SH-SY5Y (cell line): ENCODE data around the gene TYSND1.

Source experiments
- GATA2 ChIP-seq: IDR thresholded peaks from 2 replicates; pipeline ENCODE4 v1.6.1; 2011; ENCODE audit warnings: mild to moderate bottlenecking, low read depth, low read length
- GATA3 ChIP-seq: IDR thresholded peaks from 2 replicates; pipeline ENCODE4 v1.6.1; 2011; ENCODE audit warnings: low read depth, mild to moderate bottlenecking, low read length, moderate library complexity

GRCh38 chr10:70155255-70155838, 8.8 kb upstream of the TYSND1 start:
- TF ChIP-seq GATA3 (no peak), GATA2 (no peak)
